ENCODE measurements around the gene L1TD1. TPM values are rescaled to one million over a fixed set of nuclear protein-coding genes. Genes with fewer than 3 reads are reported as not detected.
"Not testable (repeated sequence)": the region's sequence is repeated elsewhere in the genome, so short reads cannot be mapped to it uniquely, and the experiment has no call there.

Gene L1TD1
- total RNA-seq, 1 donor from 2014 or later = 0.29 TPM

DNA sequence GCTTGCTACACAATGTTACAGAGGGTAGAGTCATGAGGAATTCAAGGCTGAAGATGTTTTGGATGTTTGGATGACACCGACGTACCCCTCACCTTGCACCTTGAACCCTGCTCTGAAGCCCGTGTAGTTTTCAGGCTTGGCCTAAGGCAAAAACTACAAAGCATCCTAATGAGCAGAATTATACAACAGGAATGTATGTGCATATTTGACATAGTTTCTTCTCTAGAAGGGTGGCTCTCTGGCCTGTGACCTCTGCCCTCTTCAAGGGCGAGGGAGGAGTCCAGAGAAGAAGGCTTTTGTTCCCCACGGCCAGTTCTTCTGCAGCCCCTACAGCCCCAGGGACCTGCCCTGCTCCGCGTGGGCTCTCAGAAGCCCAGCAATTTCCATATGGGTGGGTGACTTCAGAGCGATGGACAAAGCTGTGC is 43.3 kb downstream of the L1TD1 start:
- no peak for DNase-seq (ENCODE audit: low spot score)

DNA sequence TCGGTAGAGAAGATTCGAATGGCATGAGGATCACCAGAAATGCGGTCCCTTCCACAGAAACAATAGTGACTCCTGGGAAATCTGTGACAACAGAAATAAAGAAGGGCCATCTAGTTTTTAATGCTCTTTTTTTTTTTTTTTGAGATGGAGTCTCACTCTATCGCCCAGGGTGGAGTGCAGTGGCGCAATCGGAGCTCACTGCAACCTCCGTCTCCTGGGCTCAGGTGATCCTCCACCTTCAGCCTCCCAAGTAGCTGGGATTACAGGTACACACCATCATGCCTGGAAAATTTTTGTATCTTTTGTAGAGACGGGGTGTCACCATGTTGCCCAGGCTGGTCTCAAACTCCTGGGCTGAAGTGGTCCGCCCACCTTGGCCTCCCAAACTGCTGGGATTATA is 43.9 kb downstream of the L1TD1 start:
- no peak for DNase-seq (ENCODE audit: low spot score)

DNA sequence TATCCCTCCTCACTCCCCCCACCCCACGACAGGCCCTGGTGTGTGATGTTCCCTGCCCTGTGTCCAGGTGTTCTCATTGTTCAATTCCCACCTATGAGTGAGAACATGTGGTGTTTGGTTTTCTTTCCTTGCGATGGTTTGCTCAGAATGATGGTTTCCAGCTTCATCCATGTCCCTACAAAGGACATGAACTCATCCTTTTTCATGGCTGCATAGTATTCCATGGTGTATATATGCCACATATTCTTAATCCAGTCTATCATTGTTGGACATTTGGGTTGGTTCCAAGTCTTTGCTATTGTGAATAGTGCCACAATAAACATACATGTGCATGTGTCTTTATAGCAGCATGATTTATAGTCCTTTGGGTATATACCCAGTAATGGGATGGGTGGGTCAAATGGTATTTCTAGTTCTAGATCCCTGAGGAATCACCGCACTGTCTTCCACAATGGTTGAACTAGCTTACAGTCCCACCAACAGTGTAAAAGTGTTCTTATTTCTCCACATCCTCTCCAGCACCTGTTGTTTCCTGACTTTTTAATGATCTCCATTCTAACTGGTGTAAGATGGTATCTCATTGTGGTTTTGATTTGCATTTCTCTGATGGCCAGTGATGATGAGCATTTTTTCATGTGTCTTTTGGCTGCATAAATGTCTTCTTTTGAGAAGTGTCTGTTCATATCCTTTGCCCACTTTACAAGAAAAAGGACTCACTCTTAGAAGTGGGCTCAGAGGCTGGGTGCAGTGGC is 45.2 kb downstream of the L1TD1 start:
- DNase-seq (ENCODE audit: low spot score) = not testable (repeated sequence)

DNA sequence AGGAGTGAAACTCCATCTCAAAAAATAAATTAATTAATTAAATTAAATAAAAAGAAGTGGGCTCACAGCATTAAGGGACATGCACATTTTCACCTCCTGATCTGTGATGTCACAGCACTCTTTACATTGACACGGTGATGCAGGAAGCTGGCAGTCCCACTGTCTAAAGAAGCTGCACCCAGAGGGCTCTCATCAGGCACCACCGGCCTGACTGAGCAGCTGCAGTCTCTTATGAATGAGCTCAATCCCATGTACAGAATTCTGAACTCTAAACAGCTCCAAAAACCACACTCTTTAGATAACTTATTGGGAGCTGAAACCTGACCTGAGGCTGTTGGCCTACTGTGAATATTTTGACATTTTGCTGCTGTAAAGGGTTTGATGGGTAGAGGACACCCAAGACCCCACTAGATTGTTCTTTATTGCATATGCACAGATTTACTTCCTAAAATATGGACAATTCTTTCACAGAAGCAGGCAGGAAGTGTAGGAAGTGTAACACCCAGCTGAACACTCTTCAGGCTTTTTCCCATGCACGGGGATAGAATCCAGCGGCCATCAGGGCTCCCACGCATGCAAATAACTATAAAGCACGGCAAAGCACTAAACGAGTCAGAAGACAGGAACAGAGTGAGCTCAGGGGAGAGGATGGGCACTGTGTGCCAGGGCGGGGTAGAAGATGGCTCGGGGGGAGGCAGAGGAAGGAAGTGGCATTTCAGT is 46.2 kb downstream of the L1TD1 start:
- no peak for DNase-seq (ENCODE audit: low spot score)

DNA sequence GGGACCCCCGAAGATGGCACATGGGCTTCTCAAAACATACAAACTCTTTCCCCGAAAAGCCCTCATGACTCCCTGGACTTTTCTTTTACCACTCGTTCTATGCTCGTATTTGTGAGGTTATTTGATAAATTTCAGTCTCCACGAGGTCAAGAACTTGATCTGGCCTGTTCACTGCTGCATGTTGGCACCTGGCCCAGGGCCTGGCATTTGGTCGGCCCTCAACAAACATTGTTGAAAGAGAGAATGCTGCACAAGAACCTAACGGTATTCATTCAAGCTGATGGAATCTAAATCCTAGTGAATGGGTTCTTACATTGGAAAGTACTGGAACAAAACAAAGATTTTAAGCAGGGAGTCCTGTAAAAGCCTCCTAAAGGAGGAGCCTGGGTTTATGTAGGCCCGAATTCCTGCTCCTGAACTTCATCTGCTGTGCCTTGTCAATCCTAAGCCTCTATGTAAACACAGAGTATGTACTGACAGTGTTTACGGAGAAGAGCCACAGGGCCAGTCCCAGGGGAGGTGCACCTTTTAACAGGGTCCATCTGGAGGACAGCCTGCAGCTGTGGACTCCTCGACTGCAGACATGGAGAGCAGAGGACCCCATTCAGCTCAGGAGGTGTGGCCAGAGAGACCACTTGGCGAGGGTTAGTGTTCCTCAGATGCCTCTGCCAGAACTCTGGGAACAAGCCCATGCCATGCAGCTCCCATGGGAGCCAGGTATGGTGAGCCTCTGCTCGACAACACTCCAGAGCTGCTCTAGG is 46.9 kb downstream of the L1TD1 start:
- no peak for DNase-seq (ENCODE audit: low spot score)

DNA sequence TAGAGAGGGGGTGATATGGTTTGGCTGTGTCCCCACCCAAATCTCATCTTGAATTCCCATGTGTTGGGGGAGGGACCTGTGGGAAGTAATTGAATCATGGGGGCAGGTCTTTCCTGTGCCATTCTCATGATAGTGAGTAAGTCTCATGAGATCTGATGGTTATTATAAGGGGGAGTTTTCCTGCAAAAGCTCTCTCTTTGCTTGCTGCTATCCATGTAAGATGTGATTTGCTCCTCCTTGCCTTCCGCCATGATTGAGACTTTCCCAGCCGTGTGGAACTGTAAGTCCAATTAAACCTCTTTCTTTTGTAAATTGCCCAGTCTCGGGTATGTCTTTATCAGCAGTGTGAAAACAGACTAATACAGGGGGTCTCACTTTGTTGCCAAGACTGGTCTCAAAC is 49.7 kb downstream of the L1TD1 start:
- DNase-seq (ENCODE audit: low spot score) = not testable (repeated sequence)

DNA sequence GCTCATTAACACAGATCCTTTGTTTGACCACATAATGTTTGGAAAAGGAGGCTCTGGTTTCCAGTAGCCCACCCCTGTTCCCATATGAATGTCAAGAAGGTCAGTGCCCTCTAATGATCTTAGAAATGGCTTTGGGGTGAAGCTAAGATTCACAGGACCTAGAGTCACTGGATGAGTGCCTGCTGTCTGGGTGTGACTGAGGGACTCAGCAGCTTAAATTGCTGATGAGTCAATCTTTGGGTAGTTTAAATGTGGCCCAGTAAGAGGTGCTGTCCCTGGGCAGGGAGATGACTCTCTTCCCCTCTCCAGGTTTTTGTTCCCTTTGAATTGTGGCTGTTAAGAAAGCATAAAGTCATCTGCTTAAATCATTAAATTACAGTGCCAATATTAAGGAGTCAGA is 50.6 kb downstream of the L1TD1 start:
- DNase-seq (ENCODE audit: low spot score) = no peak

DNA sequence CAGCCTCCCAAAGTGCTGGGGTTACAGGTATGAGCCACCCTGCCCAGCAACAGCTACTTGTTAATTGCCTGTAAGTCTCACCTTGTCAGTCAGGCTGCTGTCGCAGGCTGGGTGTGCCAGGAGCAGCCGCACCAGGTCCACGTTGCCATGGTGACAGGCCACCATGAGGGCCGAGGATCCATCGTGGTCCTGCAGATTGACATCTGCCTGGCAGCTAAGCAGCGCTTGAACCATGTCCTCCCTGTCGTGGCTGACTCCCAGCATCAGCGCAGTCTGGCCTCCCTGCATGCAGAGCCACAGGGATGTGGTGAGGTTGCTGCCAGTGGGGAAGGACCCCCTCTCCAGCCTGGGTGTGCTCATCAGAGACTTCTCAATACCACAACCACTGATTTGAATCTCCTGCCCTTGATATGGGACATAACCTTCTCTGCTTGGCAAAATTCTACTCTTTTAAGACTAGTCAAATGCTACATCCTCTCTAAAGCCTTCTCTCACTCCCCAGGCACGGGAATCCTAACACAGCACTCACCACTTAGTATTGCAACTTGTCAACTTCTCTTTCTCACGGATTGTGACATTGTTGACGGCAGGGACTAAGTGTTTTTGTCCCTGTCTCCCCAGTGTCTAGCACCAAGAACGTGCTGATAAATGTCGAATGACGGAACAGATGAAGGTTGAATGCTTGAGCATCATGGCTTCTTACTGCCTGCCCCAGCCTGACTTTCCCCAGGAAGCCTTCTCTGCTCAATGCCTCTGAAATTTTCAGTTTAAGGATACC is 52.9 kb downstream of the L1TD1 start:
- DNase-seq (ENCODE audit: low spot score) = no peak

DNA sequence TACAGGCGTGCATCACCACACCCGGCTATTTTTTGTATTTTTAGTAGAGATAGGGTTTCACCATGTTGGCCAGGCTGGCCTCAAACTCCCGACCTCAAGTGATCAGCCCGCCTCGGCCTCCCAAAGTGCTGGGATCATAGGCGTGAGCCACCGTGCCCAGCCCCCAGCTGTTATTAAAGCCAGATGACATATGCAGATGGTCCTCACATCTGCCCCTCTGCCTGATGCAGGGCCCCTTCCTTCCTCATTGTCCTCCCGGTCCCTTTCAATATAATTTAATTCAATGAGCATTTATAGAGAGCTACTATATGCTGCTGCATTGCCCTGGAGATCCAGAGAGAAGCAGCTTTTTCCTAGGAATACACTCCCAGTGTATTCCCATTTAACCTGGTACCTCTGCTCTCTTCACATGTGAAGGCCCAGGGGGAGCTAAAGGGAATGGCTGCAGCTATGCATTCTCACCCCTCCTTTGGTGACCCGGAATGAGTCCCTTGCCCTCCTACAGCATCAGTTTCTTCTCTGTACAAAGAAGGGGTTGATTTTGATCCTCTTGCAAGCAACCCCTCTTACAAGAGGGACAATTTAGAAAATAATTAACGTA is 55.6 kb downstream of the L1TD1 start:
- no peak for DNase-seq (ENCODE audit: low spot score)

DNA sequence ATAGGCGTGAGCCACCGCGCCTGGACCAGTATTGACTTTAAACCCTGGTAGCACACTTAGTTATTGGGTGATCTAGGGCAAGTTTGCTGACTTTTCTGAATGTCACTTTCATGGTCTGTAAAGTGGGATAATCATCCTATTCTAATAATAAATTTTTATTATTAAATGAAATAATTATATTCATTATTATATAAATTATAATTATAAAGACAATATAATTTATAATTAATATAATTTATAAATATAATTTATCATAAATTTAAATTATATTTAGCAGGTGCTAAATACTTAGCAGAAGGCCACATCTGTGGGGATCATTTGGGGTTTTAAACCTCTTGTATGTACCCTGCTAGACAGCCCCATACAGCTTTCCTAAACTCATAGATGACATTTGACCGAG is 64.9 kb downstream of the L1TD1 start:
- DNase-seq (ENCODE audit: low spot score) = no peak

DNA sequence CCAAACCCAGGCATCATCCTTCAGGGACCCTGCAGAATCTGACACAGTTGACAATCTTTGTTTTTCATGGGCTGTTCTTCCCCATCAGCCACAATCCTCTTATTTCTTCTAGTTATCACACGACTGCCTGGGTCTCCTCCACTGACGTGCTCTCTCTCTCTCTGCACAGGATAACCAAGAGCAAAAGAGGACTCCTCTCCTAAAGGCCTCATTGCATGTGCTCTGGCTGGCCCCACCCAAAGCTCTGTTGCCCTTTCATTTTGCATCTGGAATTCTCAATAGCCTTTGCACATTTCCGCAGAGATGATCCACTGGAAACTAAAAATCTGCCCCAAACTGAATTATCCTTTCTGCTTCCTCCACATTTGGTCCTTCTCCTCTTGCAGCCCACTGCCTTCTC is 66.0 kb downstream of the L1TD1 start:
- DNase-seq (ENCODE audit: low spot score) = no peak

Other genes starting within 250 kb of the L1TD1 start
- gene KANK4, start 124.6 kb downstream of the L1TD1 start, total RNA-seq = 0.20 TPM
- 18.6 TPM for gene USP1, start 242.2 kb downstream of the L1TD1 start, total RNA-seq

Data from mucosa of gallbladder (tissue), 1 donor.